Neuronal stem cell (in vitro differentiated cells): Measurements from ENCODE around the gene PCNX3.
A peak's percentile ranks its signal among the peaks of the same experiment; 100 is the strongest.

Experiments
- DNase-seq: peaks from one replicate; pipeline ENCODE4 v3.0.0-alpha.2; 2013; ENCODE audit warnings: low spot score
- H2AFZ ChIP-seq: one replicate; pipeline ENCODE4 v1.6.1; 2013; ENCODE audit warnings: mild to moderate bottlenecking, low read length, inconsistent platforms
- H2AK5ac ChIP-seq: 2 replicates; pipeline ENCODE4 v1.6.1; 2013; ENCODE audit warnings: low read depth, mild to moderate bottlenecking, inconsistent platforms, low read length, moderate library complexity, mixed read lengths
- H2BK120ac ChIP-seq: 2 replicates; pipeline ENCODE4 v1.6.1; 2013; ENCODE audit warnings: low read depth, mild to moderate bottlenecking, inconsistent platforms, low read length, moderate library complexity, mixed read lengths
- H2BK12ac ChIP-seq: one replicate; pipeline ENCODE4 v1.6.1; 2013; ENCODE audit warnings: low read length, inconsistent platforms
- H2BK15ac ChIP-seq: 2 replicates; pipeline ENCODE4 v1.6.1; 2013; ENCODE audit warnings: mild to moderate bottlenecking, low read length, inconsistent platforms, mixed read lengths
- H2BK5ac ChIP-seq: one replicate; pipeline ENCODE4 v1.6.1; 2013; ENCODE audit warnings: inconsistent platforms, mild to moderate bottlenecking, low read length, moderate library complexity
- H3K14ac ChIP-seq: one replicate; pipeline ENCODE4 v1.6.1; 2013; ENCODE audit warnings: low read length, inconsistent platforms
- H3K18ac ChIP-seq: 2 replicates; pipeline ENCODE4 v1.6.1; 2013; ENCODE audit warnings: low read length, inconsistent platforms
- H3K23ac ChIP-seq: 2 replicates; pipeline ENCODE4 v1.6.1; 2013; ENCODE audit warnings: low read depth, mild to moderate bottlenecking, mixed read lengths, low read length, inconsistent platforms; ENCODE audit not compliant: poor library complexity
- H3K27ac ChIP-seq: replicated peaks from 3 replicates; pipeline ENCODE4 v1.5.1; 2013; ENCODE audit warnings: low read length, inconsistent platforms
- H3K27me3 ChIP-seq, 3 experiments: 2 replicates each; pipeline ENCODE4 v1.6.1; 2013; ENCODE audit warnings: low read length in 3 of 3, mild to moderate bottlenecking in 2 of 3, inconsistent platforms in 1 of 3, low read depth in 1 of 3, mixed read lengths in 1 of 3, moderate library complexity in 1 of 3; ENCODE audit not compliant: control insufficient read depth in 3 of 3, insufficient read depth in 3 of 3
- H3K36me3 ChIP-seq, 2 donors: replicated peaks in 1 of 2; 2 replicates each; pipeline ENCODE4 v1.6.1; 2013; ENCODE audit warnings: low read length in 2 of 2; ENCODE audit not compliant: control insufficient read depth in 2 of 2, insufficient read depth in 2 of 2
- H3K4ac ChIP-seq: 2 replicates; pipeline ENCODE4 v1.6.1; 2013; ENCODE audit warnings: inconsistent platforms, mild to moderate bottlenecking, low read length, moderate library complexity
- H3K4me1 ChIP-seq, 2 donors: 1 replicate in 1 of 2; 2 replicates in 1 of 2; pipeline ENCODE4 v1.6.1; 2013; ENCODE audit warnings: low read length in 2 of 2, low read depth in 1 of 2; ENCODE audit not compliant: control insufficient read depth in 2 of 2, insufficient read depth in 1 of 2
- H3K4me2 ChIP-seq: one replicate; pipeline ENCODE4 v1.6.1; 2013; ENCODE audit warnings: mild to moderate bottlenecking, low read length, inconsistent platforms; ENCODE audit not compliant: insufficient read depth, poor library complexity, severe bottlenecking
- H3K4me3 ChIP-seq, 2 donors: 2 replicates each; pipeline ENCODE4 v1.5.1; 2013; ENCODE audit warnings: low read length in 2 of 2, mild to moderate bottlenecking in 2 of 2, inconsistent platforms in 1 of 2, moderate library complexity in 1 of 2
- H3K79me1 ChIP-seq: one replicate; pipeline ENCODE4 v1.6.1; 2013; ENCODE audit warnings: low read depth, mild to moderate bottlenecking, inconsistent platforms, low read length, moderate library complexity
- H3K9ac ChIP-seq: one replicate; pipeline ENCODE4 v1.6.1; 2013; ENCODE audit warnings: mild to moderate bottlenecking, low read depth, low read length, inconsistent platforms; ENCODE audit not compliant: poor library complexity
- H3K9me3 ChIP-seq, 2 donors: replicated peaks in 1 of 2; 2 replicates each; pipeline versions ENCODE3 to v1.6.1; 2013; ENCODE audit warnings: low read length in 2 of 2, mild to moderate bottlenecking in 2 of 2, inconsistent platforms in 1 of 2, low read depth in 1 of 2, mixed read lengths in 1 of 2, moderate library complexity in 1 of 2; ENCODE audit not compliant: control insufficient read depth in 2 of 2, insufficient read depth in 1 of 2
- H4K8ac ChIP-seq: one replicate; pipeline ENCODE4 v1.6.1; 2013; ENCODE audit warnings: low read depth, mild to moderate bottlenecking, inconsistent platforms, low read length, moderate library complexity
- H4K91ac ChIP-seq: one replicate; pipeline ENCODE4 v1.6.1; 2013; ENCODE audit warnings: low read length, low read depth, mild to moderate bottlenecking, inconsistent platforms; ENCODE audit not compliant: poor library complexity
- whole genome bisulfite sequencing, 2 donors: extraction: QIAGEN DNeasy Blood & Tissue Kit; methylation state at CpG; one replicate each; pipeline ENCODE4 v1.1.7; 2013; ENCODE audit warnings: missing lambda C conversion rate in 2 of 2, mixed read lengths in 1 of 2; ENCODE audit not compliant: insufficient read length in 2 of 2, insufficient replicate concordance in 1 of 2; ENCODE audit errors: extremely low coverage in 2 of 2; 5-methylcytosine and 5-hydroxymethylcytosine counted together

The PCNX3 gene

DNA sequence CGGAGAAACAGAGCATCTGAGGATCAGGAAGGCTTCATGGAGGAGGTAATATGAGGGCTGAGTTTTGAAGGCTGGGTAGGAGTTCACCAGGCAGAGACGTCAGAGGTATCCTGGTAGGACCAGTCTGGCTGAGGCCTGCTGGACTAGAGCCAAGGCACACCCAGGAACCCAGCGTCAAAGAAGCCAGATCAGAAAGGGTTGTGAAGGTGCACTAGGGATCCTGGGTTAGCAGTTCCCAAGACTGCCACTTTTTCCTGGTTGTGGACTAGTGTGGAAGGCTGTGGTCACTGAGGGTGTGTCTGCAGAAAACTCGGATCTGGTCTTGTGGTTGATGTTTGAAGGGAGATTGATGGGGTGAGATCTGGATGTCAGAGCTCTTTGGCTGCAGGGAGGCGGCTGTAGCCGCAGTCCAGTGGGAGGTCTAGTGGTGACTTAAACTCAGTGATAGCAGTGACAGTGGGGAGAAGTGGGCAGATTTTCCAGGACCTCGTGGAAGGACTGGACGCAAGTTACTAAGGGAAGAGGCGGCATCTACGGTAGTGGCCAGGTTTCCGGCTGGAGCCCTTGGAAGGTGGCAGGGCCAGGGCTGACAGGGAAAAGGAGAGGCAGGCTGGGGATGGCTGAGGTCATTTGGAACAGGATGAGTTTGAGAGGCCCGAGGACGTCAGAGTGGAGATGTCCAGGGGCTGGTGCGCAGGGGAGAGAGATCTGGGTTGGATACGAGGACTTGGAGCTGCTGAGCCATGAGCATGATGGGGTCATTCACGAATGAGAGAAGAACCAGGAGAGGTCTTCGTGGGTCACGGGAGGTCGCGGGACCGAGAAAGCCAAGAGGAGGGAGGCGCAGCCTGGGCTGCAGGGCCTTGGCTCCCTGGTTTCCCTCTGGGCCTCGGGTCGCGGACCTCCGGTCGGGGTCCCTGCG, 36.3 kb downstream of the PCNX3 start:
- H3K9me3 ChIP-seq = no peaks in the 10 kb centered on the region
- H2BK15ac ChIP-seq = peak overlapping the region; percentile 12
- H3K4ac ChIP-seq = no peak overlapping the region
- H3K27ac ChIP-seq = peak overlapping the region; percentile 100
- DNase-seq = no peak
- peak overlapping the region; percentile 58 for H3K14ac ChIP-seq
- H3K18ac ChIP-seq = peak overlapping the region; percentile 49
- H2AK5ac ChIP-seq = no peak overlapping the region
- H3K79me1 ChIP-seq = no peaks in the 10 kb centered on the region
- H3K23ac ChIP-seq = peak overlapping the region; percentile 21
- H3K27me3 ChIP-seq = peaks cover 0 to 12% (median 0%) of the 10 kb centered on the region in 3 experiments
- no peak overlapping the region for H4K8ac ChIP-seq
- H2BK120ac ChIP-seq = no peak overlapping the region
- peak overlapping the region; percentile 95 for H2AFZ ChIP-seq
- no CpG with 5 or more reads among the region's 28 CpGs for WGBS, 2 donors
- peak overlapping the region; percentile 63 for H2BK5ac ChIP-seq
- H3K9ac ChIP-seq = peak overlapping the region; percentile 89
- no peak overlapping the region for H4K91ac ChIP-seq
- peak overlapping the region; percentile 62 to 76 for H3K4me3 ChIP-seq
- peaks cover 19 to 45% of the 10 kb centered on the region in 2 donors for H3K36me3 ChIP-seq
- H3K4me2 ChIP-seq = peak overlapping the region; percentile 89
- peaks cover 14 to 16% of the 10 kb centered on the region in 2 donors for H3K4me1 ChIP-seq
- H2BK12ac ChIP-seq = no peak overlapping the region

GRCh38 chr11:65652511-65653228, 37.1 kb downstream of the PCNX3 start:
- DNase-seq = peak; percentile 91
- peaks cover 27 to 53% of the 10 kb centered on the region in 2 donors for H3K36me3 ChIP-seq
- no peaks in the 10 kb centered on the region for H3K79me1 ChIP-seq
- no peak overlapping the region for H4K91ac ChIP-seq
- no CpG with 5 or more reads among the region's 68 CpGs for WGBS, 2 donors
- peak overlapping the region; percentile 7 for H3K4ac ChIP-seq
- no peaks in the 10 kb centered on the region for H3K9me3 ChIP-seq
- peak overlapping the region; percentile 62 to 83 for H3K4me3 ChIP-seq
- H2BK5ac ChIP-seq = peak overlapping the region; percentile 63
- peak overlapping the region; percentile 21 for H3K23ac ChIP-seq
- peaks cover 14 to 16% of the 10 kb centered on the region in 2 donors for H3K4me1 ChIP-seq
- peak overlapping the region; percentile 13 for H2BK120ac ChIP-seq
- H3K27me3 ChIP-seq = peaks cover 0 to 4% (median 0%) of the 10 kb centered on the region in 3 experiments
- H3K27ac ChIP-seq = peak overlapping the region; percentile 100
- H3K14ac ChIP-seq = no peak overlapping the region
- no peak overlapping the region for H2BK12ac ChIP-seq
- peak overlapping the region; percentile 89 for H4K8ac ChIP-seq
- H3K9ac ChIP-seq = peak overlapping the region; percentile 90
- H3K4me2 ChIP-seq = peak overlapping the region; percentile 89
- peak overlapping the region; percentile 99 for H3K18ac ChIP-seq
- H2AFZ ChIP-seq = peak overlapping the region; percentile 95
- peak overlapping the region; percentile 87 for H2BK15ac ChIP-seq
- H2AK5ac ChIP-seq = peak overlapping the region; percentile 96

DNA sequence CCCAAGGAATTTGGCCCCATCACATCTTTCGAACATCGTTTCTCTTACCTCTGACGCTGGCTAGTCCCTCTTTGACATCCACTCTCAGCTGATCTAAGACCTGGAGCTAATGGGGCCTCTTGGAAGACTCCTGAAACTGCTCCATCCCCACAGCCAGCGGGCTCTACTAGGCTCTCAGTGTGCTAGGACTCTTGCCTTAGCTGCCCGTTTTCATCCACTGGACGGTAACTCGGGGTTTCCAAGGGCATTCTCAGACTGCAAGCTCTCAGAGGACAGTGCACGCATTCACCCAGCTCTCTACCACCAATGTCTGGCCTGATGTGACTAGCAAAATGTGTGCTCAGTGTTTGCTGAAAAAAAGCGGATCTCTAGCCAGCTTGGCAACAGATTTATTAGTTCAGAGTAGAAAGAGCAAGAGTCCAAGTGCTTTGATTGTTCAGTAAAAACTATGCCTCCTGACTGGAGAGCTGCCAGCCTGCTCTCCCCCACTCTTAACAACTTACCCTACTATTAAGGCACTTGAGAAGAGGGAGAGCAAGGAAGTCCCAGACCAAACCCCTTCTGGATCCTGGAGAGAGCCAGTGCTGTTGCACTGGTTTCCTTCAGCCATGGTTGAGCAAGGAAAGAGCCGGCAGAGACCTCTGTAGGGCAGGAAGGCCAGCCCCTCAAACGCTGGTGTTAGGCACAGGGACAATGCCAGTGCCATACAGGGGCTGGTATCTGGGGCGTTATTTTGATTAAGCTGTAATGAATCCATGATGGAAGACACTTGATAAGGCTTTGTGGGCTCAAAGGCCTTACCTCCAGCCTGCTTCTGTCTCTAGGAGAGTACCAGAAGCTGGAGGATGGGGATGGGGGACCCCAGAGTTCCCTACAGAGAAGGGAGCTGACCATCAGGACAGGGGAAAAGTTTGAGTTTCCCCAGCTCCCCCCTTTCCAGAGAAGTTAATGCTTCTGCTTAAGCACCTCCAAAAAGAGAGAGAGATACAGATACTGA, 38.0 kb downstream of the PCNX3 start:
- Histone ChIP-seq H3K9ac (peak overlapping the region; percentile 65), H4K8ac (peak overlapping the region; percentile 89), H3K27ac (peak overlapping the region; percentile 100), H2BK120ac (peak overlapping the region; percentile 13), H4K91ac (no peak overlapping the region), H3K23ac (no peak overlapping the region), H2AK5ac (peak overlapping the region; percentile 96), H3K79me1 (peaks cover 2% of the 10 kb centered on the region), H2BK12ac (no peak overlapping the region), H3K4ac (peak overlapping the region; percentile 7), H3K18ac (peak overlapping the region; percentile 92), H3K14ac (no peak overlapping the region), H2AFZ (peak overlapping the region; percentile 95), H3K27me3 (peaks cover 0 to 2% (median 0%) of the 10 kb centered on the region in 3 experiments), H2BK15ac (no peak overlapping the region), H3K4me3 (peak overlapping the region; percentile 62 to 83), H3K4me1 (peaks cover 14 to 16% of the 10 kb centered on the region in 2 donors), H3K36me3 (peaks cover 32 to 61% of the 10 kb centered on the region in 2 donors), H2BK5ac (peak overlapping the region; percentile 63), H3K9me3 (no peaks in the 10 kb centered on the region), H3K4me2 (peak overlapping the region; percentile 89)
- DNase-seq = no peak
- no CpG with 5 or more reads among the region's 12 CpGs for WGBS, 2 donors
